GM15510 (cell line): ENCODE data around the gene PRKAG2.

Experiments used
- POLR2A ChIP-seq: IDR thresholded peaks from 3 replicates; pipeline ENCODE4 v1.6.1; 2011; ENCODE audit warnings: borderline replicate concordance; ENCODE audit not compliant: insufficient read length; ENCODE audit errors: extremely low read depth

PRKAG2 gene

DNA sequence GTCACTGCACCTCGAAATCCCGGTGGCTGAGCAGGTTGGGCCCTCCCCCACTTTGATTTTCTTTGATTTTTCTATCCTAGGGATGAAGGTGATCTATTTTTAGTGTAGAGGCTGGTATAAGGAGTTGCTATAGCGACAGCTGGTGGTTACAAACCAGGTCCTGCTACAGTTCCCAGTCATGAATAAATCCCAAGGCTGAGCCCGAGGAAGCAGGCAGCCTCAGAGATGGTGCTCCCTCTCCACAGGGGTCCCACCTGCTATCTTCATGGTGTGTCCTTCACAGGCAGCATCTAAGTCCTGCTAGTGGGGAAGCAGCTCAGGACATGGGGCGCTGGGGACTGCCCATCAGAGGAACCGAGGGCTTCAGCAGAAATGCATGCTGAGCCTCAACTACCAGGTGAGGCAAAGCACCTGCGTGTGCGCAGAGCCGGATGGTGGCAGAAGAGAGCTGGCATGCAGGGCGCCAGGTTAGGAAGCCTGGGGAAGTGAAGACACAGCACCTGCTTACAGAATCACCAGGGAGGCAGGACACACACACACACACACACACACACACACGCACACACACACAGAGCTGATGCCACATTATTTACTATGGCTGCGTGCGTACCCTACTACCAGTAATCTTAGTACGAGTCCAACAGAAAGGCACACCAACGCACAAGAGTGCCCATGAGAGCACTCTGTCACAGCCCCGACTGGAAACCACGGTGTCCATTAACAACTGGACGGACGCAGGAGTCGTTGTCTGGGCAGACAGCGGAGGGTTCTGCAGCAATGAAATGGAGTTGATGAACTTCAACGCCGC lies 150.9 kb downstream of the PRKAG2 start:
- no peak for TF ChIP-seq POLR2A

DNA sequence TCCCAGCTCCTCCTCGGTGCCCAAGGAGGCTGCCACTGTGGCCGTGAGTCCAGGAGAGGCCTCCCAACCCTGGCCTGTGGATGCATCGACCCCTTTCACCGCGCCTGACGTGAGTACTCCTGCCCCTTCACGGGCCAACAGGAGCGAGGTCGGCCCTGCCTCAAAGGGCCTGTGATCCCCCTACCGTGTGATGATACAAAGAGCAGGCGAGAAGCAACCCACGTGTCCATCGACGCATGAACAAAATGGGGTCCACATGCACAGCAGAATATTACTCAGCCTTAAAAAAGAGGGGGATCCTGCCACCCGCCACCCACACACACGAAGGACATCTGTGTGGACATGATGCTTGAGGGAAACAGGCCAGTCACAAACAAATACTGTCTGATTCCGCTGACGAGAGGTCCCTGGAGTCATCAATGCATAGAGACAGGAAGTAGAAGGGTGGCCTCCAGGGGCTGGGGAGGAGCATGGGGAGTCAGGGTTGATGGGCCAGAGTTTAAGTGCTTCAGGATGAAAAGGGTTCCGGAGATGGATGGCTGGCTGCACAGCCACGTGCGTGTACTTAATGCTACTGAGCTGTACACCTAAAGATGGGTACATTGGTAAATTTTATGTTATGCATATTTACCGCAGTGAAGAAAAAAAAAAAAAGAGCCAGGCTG lies 151.9 kb downstream of the PRKAG2 start:
- TF ChIP-seq POLR2A, result no peak

DNA sequence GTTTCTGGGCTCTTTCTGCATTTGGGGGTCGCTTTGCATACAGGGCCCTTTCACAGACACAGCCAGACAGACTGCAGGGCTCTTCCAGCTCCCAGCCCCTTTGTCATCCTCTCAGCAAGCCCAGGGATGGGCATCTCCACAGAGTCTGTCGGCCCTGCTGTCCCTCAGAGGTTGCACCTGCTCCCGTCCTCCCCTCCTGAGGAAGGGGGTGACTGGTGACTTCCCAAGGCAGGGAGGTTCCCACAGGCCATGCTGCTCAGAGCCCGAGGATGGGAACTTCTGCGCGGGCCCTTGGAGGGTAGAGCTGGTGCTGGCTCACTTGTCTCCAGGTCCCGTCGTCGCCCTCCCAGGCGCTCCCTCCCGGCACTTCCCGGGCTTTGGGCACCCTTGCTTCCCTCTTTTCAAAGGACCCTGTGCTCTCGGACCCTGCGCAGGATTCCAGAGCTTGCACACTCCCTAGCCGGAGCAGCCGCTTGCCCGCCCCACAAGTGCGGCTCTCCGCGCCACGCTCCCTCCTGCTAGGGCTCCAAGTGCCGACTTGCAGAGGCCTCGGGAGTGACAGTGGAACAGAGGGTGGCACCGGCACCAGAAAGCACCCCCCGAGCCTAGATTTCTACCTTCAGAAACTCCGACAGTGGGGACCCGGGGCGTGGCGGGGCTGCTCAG lies 152.5 kb downstream of the PRKAG2 start:
- TF ChIP-seq POLR2A, result no peak

DNA sequence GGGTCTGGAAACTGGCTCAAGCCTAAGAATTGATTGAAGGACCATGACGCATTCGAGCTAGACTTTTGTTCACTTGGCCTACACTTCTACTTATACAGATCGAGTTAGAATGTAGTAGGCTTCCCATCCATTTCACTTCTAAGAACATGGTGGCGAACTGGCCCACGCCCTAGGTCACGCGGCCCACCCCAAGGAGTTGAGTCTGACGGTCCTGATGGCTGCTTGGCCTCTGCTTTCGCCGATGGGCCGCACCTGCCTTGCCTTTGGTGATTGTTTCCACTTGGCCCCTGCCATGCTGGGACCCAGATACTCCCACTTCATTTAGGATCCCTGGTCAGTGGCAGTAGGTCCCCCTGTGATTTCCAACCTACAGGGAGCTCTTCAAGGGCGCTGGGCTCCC lies 153.6 kb downstream of the PRKAG2 start:
- no peak for TF ChIP-seq POLR2A

DNA sequence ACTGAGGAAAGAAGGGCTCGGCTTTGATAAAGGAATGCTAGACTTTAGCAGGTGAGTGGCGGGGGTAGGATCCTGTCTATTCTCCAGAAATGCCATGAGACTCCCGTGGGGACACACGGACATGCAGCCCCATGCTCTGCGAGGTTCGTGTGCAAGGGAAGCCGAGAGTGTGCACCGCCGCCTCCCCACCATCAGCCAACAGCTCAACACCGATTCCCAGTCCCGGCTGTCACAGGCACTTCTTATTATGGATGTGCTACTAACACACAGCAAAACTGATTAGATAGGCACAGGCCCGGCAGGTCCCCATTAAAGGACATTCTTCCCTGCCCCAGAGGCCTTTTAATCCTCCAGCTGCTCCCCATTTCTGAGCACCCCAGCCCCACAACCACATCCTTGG lies 154.4 kb downstream of the PRKAG2 start:
- TF ChIP-seq POLR2A, result no peak

DNA sequence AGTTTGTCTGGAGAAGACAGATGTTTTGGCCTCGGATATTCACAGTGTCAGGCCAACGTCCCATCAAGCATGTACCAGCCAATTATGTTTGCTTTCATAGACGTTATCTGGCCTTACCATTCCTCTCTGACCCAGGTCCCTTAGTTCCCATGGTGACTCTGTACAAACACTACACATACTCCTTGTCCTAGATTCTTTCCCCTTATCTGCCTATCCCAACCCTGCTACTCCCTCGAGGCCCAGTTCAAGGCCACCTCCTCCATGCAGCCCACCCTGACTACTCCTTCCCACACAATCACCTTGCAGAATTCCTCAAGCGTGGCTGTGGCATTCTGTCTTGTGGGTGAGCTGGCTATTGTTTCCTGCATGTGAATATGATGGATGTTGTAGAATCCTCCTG lies 155.2 kb downstream of the PRKAG2 start:
- no peak for TF ChIP-seq POLR2A

DNA sequence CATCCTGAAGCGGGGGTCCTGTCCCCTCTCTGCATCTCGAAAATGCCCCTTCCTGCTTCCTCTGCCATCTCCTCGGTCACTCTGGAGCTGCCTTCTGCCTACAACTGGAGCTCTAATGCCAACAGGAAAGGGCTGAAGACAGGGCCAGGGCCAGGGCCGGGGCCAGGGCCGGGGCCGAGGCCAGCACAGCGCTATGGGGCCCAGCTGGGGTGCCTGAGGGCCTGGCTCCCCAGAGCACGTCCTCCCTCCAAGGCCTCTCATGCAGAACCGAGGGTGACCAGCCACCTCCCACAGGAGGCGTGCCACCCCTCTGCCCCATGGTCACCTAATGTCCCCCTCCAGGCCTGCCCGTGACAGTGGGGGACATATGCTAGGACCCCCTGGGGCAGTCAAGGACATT lies 155.7 kb downstream of the PRKAG2 start:
- TF ChIP-seq POLR2A, result no peak

DNA sequence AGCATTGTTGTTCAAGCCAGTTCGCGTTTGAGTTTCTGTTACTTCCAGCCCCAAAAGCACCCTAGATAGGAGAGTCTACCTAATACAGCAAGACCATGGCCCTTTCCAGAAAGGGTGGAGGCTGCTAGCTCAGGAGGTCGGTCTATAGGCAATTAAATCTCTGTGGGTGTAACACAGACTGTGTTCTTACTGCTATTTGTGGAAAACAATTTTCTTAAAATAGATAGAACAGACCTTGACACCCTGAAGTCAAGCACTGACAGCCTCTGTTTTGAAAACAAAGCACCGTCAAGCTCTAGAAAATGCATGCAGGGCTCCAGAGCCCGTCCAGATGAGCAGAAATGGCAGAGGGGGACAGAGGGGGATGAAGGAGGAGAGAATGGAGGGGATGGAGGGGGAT lies 156.6 kb downstream of the PRKAG2 start:
- TF ChIP-seq POLR2A, result no peak

DNA sequence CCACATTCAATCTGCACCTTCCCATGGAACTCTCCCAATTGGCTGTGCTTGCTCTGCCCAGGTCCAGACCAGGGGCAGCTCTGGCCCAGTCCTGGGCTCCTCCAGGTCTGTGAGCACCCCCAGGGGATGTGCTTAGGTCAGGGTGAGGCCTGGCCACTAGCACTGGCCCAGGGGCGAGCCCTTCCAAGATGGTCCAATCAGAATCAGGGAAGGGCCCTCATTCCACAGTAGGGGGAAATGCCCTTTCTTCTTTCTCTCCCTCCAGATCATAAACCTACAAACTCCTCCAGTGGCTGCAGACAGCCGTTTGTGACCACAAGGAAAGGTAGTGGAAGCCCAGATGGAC lies 157.0 kb downstream of the PRKAG2 start:
- TF ChIP-seq POLR2A, result no peak

DNA sequence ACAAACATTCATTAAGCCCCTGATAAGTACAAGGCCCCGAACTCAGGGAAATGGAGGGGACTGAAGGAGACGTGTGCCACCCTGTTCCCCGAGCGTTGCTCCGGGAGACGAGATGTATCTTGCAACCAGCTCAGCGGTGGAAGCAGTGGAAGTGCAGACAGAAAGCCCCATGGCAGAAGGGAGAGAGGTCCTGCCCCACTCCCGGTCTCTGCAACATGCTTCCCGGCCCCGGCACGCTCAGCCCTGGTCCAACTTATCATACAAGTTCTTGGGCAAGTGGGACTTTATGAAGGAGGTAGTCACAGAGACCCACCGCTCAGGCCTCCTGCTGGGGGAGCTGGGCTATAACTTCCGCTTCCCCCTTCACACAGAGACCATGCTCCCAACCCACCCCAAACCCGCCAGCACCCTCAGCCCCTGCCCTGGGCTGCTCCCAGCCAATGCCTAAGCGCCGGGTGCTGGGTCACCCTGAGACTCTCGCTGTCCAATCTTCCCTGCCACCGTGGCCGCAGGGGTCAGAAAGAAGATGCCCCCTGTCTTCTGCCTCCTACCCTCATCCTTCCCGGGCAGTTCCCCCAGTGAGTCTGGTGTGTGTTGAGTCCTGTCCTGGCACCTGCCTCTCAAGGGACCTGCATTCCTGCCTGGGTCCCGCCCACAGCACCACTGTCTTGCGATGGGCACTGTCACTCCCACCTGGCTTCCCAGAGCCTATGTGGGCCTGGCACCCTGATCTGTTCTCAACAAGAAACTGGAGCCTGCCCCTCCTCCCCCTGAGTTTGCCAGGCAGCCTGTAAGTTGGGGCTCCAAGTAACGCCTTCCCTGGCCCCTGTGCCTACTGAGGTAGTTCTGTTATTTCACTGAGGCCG lies 157.7 kb downstream of the PRKAG2 start:
- no peak for TF ChIP-seq POLR2A

DNA sequence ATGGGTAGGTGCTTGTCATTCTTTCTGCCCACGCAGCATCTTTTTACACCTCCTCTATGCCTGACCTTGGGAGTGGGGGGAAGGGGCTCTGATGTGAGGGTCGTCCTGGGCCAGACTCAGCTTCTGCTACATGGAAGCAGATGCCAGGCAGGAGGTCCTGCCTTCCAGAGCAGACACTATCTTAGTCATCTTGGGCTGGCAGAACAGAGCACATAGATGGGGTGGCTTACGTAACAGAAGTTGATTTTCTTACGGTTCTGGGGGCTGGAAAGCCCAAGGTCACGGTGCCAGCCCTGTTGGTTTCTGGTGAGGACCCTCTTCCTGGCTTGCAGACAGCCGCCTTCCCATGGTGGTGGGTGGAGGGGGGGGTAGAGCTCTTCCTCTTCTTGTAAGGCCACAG lies 159.0 kb downstream of the PRKAG2 start:
- TF ChIP-seq POLR2A, result no peak

DNA sequence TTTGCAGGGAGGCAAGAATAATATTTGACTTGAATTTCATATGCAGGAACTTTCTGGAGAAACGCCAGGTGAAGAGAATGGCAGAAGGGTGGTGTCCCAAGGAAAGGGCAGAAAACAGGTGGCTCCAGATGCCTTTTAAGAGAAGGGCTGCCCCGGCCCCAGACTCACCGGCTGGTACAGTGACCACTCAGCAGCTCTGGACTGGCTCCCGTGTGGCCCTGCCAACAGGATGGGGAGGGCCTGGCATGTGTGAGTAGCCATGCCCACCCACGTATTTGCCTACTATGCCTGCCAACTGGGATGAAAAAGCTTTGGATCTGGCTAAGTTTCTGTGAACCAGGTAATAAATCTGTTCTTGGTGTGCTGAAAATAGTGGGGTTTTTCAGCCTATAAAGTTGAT lies 159.5 kb downstream of the PRKAG2 start:
- TF ChIP-seq POLR2A, result no peak

DNA sequence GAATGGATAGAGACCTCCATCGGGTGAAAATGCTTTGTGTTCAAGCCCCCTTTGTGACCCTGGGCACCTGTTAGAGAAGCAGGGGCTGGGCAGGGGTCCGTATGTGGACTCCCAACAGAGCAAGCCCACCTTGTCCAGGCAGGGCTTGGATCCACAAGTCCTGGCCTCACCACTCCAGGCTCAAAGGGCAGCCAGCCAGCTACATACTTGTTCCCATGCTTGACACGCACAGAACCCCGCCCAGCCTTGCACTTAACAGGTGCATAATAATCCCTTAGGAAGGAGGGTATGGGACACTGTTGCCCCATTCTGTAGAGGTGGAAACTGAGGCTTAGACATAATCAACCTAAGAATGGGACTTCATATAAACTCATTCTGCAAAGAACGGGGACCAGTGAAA lies 160.6 kb downstream of the PRKAG2 start:
- TF ChIP-seq POLR2A, result no peak

DNA sequence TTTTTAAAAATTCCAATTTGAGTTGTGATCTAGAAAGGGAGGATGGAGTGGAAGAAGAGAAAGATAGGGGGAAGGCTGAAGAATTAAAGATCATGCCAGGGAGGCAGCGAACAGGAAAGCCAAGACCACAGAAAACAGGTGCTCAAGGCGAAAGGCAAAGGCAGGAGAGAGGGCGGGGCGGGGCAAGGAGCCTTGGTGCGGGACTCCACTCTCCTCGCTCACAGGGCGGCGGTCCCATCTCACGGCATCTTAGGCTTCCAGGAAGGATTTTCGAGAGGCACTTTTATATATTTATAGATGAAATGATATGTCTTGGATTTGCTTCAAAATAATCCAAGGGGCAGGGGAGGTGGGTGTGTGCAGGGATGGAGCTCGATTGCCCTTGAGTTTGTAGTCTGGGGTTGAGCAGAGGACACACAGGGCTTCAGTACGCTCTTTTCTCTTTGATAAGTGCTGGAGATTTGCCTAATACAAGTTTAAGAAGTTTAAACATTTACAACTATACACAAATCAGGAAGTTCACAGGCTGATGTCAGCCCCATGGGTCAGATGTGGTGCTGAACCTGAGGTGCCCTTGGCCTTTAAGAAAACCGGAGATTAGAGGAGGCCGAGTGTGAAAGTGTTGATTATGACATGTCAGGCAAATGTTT lies 161.1 kb downstream of the PRKAG2 start:
- TF ChIP-seq POLR2A, result no peak
